Measurements from ENCODE around the gene ZFTA. TPM values are rescaled to one million over a fixed set of nuclear protein-coding genes. Genes with fewer than 3 reads are reported as not detected.

The ZFTA gene
- total RNA-seq, 6 donors from 2014 or later = 6.1 to 13.1 (median 9.7) TPM

GRCh38 chr11:63795066-63795465 lies 26.5 kb upstream of the ZFTA start:
- no peak overlapping the region for H3K27ac ChIP-seq
- DNase-seq = no peak
- no peaks in the 10 kb centered on the region for H3K4me1 ChIP-seq
- H3K27me3 ChIP-seq = no peaks in the 10 kb centered on the region
- ATAC-seq (ENCODE audit: low FRiP score in 2 of 2) = no peak
- no peak overlapping the region for H3K4me3 ChIP-seq
- TF ChIP-seq CTCF (IDR thresholded peaks at IDR 0.05) (no peak), EP300 (IDR thresholded peaks at IDR 0.05) (no peak), POLR2A (IDR thresholded peaks at IDR 0.05) (no peak), POLR2AphosphoS5 (IDR thresholded peaks at IDR 0.05) (no peak)
- H3K9me3 ChIP-seq = peaks cover 0 to 19% (median 15%) of the 10 kb centered on the region in 4 donors
- 67% methylated on average over 11 of the region's 11 CpGs for WGBS, 2 donors
- no peaks in the 10 kb centered on the region for H3K36me3 ChIP-seq

GRCh38 chr11:63793161-63793560 lies 24.6 kb upstream of the ZFTA start:
- peaks cover 0 to 19% (median 15%) of the 10 kb centered on the region in 4 donors for H3K9me3 ChIP-seq
- TF ChIP-seq CTCF (IDR thresholded peaks at IDR 0.05) = no peak
- no peak for TF ChIP-seq EP300 (IDR thresholded peaks at IDR 0.05)
- no peak for TF ChIP-seq POLR2AphosphoS5 (IDR thresholded peaks at IDR 0.05)
- TF ChIP-seq POLR2A (IDR thresholded peaks at IDR 0.05) = no peak
- no peaks in the 10 kb centered on the region for H3K4me1 ChIP-seq
- DNase-seq = no peak
- no peaks in the 10 kb centered on the region for H3K36me3 ChIP-seq
- no peak overlapping the region for H3K4me3 ChIP-seq
- H3K27me3 ChIP-seq = no peaks in the 10 kb centered on the region
- H3K27ac ChIP-seq = no peak overlapping the region
- ATAC-seq (ENCODE audit: low FRiP score in 2 of 2) = no peak

- no peak for ATAC-seq (ENCODE audit: low FRiP score in 2 of 2)
- no peak for DNase-seq
- Histone ChIP-seq H3K36me3 (no peaks in the 10 kb centered on the region), H3K27me3 (no peaks in the 10 kb centered on the region), H3K4me1 (no peaks in the 10 kb centered on the region), H3K4me3 (no peak overlapping the region), H3K9me3 (peaks cover 0 to 19% (median 15%) of the 10 kb centered on the region in 4 donors), H3K27ac (no peak overlapping the region)
- TF ChIP-seq POLR2AphosphoS5 (IDR thresholded peaks at IDR 0.05) (no peak), EP300 (IDR thresholded peaks at IDR 0.05) (no peak), CTCF (IDR thresholded peaks at IDR 0.05) (no peak)
- 94 to 97% methylated on average over 6 of the region's 6 CpGs for WGBS, 2 donors
Observed at GRCh38 chr11:63791495-63792167, 23.1 kb upstream of the ZFTA start.

GRCh38 chr11:63785823-63786222 lies 17.2 kb upstream of the ZFTA start:
- H3K4me1 ChIP-seq = peaks cover 0 to 8% (median 4%) of the 10 kb centered on the region in 4 donors
- ATAC-seq (ENCODE audit: low FRiP score in 2 of 2) (no peak), DNase-seq (no peak)
- TF ChIP-seq POLR2A (IDR thresholded peaks at IDR 0.05) (no peak), CTCF (IDR thresholded peaks at IDR 0.05) (no peak), POLR2AphosphoS5 (IDR thresholded peaks at IDR 0.05) (no peak), EP300 (IDR thresholded peaks at IDR 0.05) (no peak)
- peaks cover 0 to 3% (median under 1%) of the 10 kb centered on the region in 4 donors for H3K9me3 ChIP-seq
- WGBS, 2 donors = 57 to 71% methylated on average over 1 of the region's 1 CpG
- no peak overlapping the region for H3K4me3 ChIP-seq
- H3K27me3 ChIP-seq = no peaks in the 10 kb centered on the region
- no peak overlapping the region for H3K27ac ChIP-seq
- no peaks in the 10 kb centered on the region for H3K36me3 ChIP-seq
